ENCODE measurements around the gene PLAAT3. TPM values are rescaled to one million over a fixed set of nuclear protein-coding genes. Genes with fewer than 3 reads are reported as not detected.
"Not testable (repeated sequence)": the region's sequence is repeated elsewhere in the genome, so short reads cannot be mapped to it uniquely, and the experiment has no call there.

The PLAAT3 gene
- total RNA-seq, 2 experiments from 2014 or later: 4.8 to 6.5 TPM

DNA sequence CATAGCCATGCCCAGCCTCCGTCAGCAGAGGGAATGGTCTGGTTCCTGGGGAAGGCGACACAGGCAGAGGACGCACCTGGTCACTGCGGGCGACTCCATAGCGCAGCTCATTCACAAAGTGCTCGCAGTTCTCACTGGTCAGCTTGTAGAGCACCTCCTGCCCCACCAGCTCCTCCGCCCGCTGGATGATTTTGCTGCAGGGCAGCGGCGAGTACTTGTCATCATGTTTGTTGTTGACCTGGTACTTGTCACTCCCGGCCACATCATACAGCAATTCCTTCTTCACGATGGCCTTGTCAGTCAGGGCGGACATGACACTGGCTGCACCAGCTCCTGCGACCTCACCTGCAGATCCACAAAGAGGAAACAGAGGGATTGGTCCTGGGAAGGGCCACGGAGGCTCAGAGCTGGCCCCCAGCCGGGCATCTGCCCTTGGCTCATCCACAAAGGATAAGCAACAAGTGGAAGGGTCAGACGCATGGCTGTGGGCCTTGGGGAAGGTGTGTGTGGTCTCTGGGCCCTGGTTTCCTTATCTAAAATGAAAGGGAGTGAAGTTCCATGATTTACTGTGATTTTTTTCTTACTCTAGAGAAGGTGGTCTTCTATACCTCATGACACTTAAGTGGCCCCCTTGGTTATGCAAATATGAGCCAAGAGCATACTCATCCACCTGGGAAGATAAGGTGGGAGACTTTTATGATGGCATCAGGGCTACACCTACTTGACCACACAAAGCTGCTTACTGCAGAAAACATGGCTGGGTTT lies 24.0 kb downstream of the PLAAT3 start:
- no peak overlapping the region for H3K27ac Mint-ChIP-seq
- H3K4me1 Mint-ChIP-seq (ENCODE audit: low read depth): no peaks in the 10 kb centered on the region
- ChIA-PET POLR2A (no interaction called here), CTCF (interaction anchor here (1.1 kb wide), 1 partner anchor 111 kb away, joined by 3 read pairs; no protein-coding TSS in a partner anchor)
- no peak overlapping the region for H3K4me3 Mint-ChIP-seq
- intact Hi-C loops (cut with micrococcal nuclease): no loop called here
- no peaks in the 10 kb centered on the region for H3K27me3 Mint-ChIP-seq
- DNase-seq (no peak), ATAC-seq (no peak)
- H3K9me3 Mint-ChIP-seq: no peaks in the 10 kb centered on the region
- TF ChIP-seq, protein P1, sequence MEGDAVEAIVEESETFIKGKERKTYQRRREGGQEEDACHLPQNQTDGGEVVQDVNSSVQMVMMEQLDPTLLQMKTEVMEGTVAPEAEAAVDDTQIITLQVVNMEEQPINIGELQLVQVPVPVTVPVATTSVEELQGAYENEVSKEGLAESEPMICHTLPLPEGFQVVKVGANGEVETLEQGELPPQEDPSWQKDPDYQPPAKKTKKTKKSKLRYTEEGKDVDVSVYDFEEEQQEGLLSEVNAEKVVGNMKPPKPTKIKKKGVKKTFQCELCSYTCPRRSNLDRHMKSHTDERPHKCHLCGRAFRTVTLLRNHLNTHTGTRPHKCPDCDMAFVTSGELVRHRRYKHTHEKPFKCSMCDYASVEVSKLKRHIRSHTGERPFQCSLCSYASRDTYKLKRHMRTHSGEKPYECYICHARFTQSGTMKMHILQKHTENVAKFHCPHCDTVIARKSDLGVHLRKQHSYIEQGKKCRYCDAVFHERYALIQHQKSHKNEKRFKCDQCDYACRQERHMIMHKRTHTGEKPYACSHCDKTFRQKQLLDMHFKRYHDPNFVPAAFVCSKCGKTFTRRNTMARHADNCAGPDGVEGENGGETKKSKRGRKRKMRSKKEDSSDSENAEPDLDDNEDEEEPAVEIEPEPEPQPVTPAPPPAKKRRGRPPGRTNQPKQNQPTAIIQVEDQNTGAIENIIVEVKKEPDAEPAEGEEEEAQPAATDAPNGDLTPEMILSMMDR (IDR thresholded peaks at IDR 0.05): no peak
- H3K36me3 Mint-ChIP-seq (ENCODE audit: low read depth): peaks cover 2% of the 10 kb centered on the region

DNA sequence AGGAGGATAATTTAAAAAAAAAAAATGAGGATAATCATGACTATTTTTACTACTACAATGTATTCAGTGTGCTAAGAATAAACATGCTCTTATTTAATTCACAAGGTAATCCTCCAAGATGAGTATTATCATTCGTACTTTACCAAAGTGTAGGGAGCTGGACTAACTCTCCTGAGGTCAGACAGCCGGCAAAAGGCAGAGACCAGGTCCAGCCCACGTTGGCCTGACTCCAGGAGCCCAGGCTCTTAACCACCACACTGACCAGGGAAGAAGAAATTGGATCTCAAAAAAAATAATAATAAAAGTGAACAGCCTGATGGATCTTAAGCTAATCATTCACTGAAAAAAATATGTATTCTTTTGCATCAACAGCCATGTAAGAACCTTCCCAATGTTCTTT lies 25.2 kb downstream of the PLAAT3 start:
- H3K4me1 Mint-ChIP-seq (ENCODE audit: low read depth): no peaks in the 10 kb centered on the region
- ChIA-PET POLR2A (no interaction called here), CTCF (interaction anchor here (1.1 kb wide), 1 partner anchor 110 kb away, joined by 3 read pairs; no protein-coding TSS in a partner anchor)
- H3K9me3 Mint-ChIP-seq: no peaks in the 10 kb centered on the region
- DNase-seq (no peak), ATAC-seq (no peak)
- H3K27ac Mint-ChIP-seq: no peak overlapping the region
- intact Hi-C loops (cut with micrococcal nuclease): no loop called here
- H3K4me3 Mint-ChIP-seq: no peak overlapping the region
- H3K27me3 Mint-ChIP-seq: no peaks in the 10 kb centered on the region
- TF ChIP-seq, protein P1 (IDR thresholded peaks at IDR 0.05): no peak
- peaks cover 2% of the 10 kb centered on the region for H3K36me3 Mint-ChIP-seq (ENCODE audit: low read depth)

DNA sequence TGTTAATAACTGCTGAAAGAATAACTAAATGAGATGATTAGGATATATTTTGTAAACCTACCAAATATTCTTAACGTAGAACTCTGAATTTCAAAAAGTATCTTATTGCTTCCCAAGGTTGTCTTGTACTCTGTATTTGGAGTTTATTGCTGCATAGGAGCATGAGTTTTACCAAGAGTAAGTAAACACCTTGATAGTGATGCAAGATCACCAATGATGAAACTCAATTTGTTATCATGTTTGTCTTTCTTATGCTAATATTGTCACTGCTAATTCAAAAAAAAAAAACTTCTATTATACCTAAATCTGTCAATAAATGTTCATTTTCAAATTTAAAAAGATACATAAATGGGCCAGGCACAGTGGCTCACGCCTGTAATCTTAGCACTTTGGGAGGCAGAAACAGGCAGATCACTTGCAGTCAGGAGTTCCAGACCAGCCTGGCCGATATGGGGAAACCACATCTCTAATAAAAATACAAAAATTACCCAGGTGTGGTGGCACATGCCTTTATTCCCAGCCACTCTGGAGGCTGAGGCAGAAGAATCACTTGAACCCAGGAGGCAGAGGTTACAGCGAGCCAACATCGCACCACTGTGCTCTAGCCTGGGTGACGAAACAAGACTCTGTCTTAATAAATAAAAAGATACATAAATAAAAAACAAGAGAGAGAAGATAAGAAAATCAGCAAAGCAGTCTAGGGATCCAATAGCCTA lies 27.6 kb downstream of the PLAAT3 start:
- Mint-ChIP-seq H3K4me3 (no peak overlapping the region), H3K27me3 (no peaks in the 10 kb centered on the region), H3K27ac (no peak overlapping the region), H3K4me1 (ENCODE audit: low read depth) (peaks cover 14% of the 10 kb centered on the region), H3K9me3 (no peaks in the 10 kb centered on the region), H3K36me3 (ENCODE audit: low read depth) (peaks cover 2% of the 10 kb centered on the region)
- ChIA-PET POLR2A (no interaction called here), CTCF (no interaction called here)
- ATAC-seq (no peak), DNase-seq (no peak)
- TF ChIP-seq, protein P1 (IDR thresholded peaks at IDR 0.05): no peak
- intact Hi-C loops (cut with micrococcal nuclease): no loop called here

DNA sequence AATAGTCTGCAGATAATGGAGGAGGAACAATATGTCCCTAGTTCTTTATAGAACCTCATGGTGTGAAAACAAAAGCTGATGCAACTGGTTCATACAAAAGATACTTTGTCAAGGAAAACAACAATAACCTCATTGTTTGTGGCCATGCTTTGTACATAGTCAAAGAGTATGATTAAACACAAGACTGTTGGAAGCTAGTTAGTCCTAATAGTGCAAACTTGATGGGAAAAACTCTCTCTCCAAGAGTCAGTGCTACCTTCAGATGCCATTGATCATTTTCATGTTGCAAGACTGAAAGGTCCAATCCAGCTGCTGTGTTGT lies 30.9 kb downstream of the PLAAT3 start:
- Mint-ChIP-seq H3K27me3 (no peaks in the 10 kb centered on the region), H3K27ac (no peak overlapping the region), H3K4me1 (ENCODE audit: low read depth) (peaks cover 14% of the 10 kb centered on the region), H3K4me3 (no peak overlapping the region), H3K36me3 (ENCODE audit: low read depth) (peaks cover 8% of the 10 kb centered on the region), H3K9me3 (peaks cover 13% of the 10 kb centered on the region)
- ChIA-PET CTCF (interaction anchor here (1.1 to 2.5 kb wide), 3 partner anchors 10 to 104 kb away, joined by 3 to 10 read pairs (median 4); no protein-coding TSS in a partner anchor), POLR2A (interaction anchor here (0.6 to 1.3 kb wide), 3 partner anchors 26 to 742 kb away, joined by 3 to 5 read pairs (median 5); no protein-coding TSS in a partner anchor)
- TF ChIP-seq, protein P1 (IDR thresholded peaks at IDR 0.05): no peak
- intact Hi-C loops (cut with micrococcal nuclease): no loop called here
- DNase-seq (no peak), ATAC-seq (no peak)

DNA sequence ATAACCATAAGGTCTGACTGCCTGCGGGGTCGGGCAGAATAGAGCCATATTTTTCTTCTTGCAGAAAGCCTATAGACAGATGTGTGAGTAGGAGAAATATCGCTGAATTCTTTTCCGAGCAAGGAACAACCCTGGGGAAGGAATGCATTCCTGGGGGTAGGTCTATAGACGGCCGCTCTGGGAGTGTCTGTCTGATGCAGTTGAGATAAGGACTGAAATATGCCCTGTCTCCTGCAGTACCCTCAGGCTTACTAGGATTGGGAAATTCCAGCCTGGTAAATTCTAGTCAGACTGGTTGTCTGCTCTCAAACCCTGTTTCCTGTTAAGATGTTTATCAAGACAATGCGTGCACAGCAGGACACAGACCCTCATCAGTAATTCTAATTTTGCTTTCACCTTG lies 33.0 kb downstream of the PLAAT3 start:
- H3K36me3 Mint-ChIP-seq (ENCODE audit: low read depth); POLR2A ChIA-PET; H3K27ac Mint-ChIP-seq; H3K27me3 Mint-ChIP-seq; ATAC-seq; DNase-seq; intact Hi-C loops (cut with micrococcal nuclease); H3K4me3 Mint-ChIP-seq; CTCF ChIA-PET: not testable (repeated sequence)
- Mint-ChIP-seq H3K9me3 (peaks cover 15% of the 10 kb centered on the region), H3K4me1 (ENCODE audit: low read depth) (peaks cover 14% of the 10 kb centered on the region)

DNA sequence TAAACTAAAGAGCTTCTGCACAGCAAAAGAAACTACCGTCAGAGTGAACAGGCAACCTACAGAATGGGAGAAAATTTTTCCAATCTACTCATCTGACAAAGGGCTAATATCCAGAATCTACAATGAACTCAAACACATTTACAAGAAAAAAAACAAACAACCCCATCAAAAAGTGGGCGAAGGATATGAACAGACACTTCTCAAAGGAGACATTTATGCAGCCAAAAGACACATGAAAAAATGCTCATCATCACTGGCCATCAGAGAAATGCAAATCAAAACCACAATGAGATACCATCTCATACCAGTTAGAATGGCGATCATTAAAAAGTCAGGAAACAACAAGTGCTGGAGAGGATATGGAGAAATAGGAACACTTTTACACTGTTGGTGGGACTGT lies 35.4 kb downstream of the PLAAT3 start:
- POLR2A ChIA-PET; ATAC-seq; H3K4me3 Mint-ChIP-seq; H3K27ac Mint-ChIP-seq; CTCF ChIA-PET; H3K36me3 Mint-ChIP-seq (ENCODE audit: low read depth); DNase-seq; intact Hi-C loops (cut with micrococcal nuclease); H3K27me3 Mint-ChIP-seq: not testable (repeated sequence)
- Mint-ChIP-seq H3K9me3 (peaks cover 15% of the 10 kb centered on the region), H3K4me1 (ENCODE audit: low read depth) (peaks cover 32% of the 10 kb centered on the region)

Measured in activated CD8-positive, alpha-beta T cell treated with anti-CD3 and anti-CD28 coated beads for 36 hours (primary cell).